ENCODE measurements around the gene DDB1.

DDB1 gene

DNA sequence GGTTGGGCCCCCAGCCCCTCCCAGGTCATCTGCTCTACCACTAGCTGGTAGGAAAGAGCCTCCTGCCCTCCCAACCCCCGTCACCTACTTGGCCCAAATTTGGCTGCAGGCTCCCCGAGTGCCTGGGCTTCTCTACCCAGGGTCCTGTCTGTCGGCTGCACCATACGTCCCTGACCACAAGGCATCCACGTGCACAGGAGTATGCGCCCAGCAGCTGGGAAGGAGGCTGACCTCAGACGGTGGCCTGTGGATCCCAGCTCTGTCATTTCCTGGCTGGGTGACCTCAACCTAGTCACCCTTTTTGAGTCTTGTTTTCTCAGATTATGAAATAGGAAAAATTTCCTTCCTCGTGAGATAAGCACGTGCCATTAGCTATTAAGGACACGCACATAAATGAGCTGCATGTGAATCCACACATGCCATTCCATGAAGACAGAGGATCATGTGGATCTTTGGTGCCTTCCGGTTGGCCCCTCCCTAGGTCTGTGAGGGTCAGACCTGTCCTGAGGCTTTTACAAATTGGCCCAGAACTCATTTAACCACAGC, 15.1 kb upstream of the DDB1 start:
- FAIRE-seq (no peak), DNase-seq (ENCODE audit: insufficient read length, low spot score) (no peak)

GRCh38 chr11:61345954-61346843, 13.3 kb upstream of the DDB1 start:
- TF ChIP-seq TAF1 (IDR thresholded peaks at IDR 0.05; ENCODE audit: low read depth, low read length) = no peak
- no peak for TF ChIP-seq POLR2AphosphoS5 (IDR thresholded peaks at IDR 0.05; ENCODE audit: low read depth, low read length)
- TF ChIP-seq POU2F2 (IDR thresholded peaks at IDR 0.05; ENCODE audit: low read depth, low read length) = no peak
- no peak for TF ChIP-seq SPI1 (IDR thresholded peaks at IDR 0.05; ENCODE audit: low read depth, low read length)
- TF ChIP-seq POLR2A (IDR thresholded peaks at IDR 0.05; ENCODE audit: low read depth, low read length) = no peak
- TF ChIP-seq PAX5 (IDR thresholded peaks at IDR 0.05; ENCODE audit: insufficient read depth, low read length, severe bottlenecking) = no peak
- DNase-seq (ENCODE audit: insufficient read length, low spot score) = no peak
- no peak for FAIRE-seq

More for the DNA sequence above, 15.1 kb upstream of the DDB1 start:
- TF ChIP-seq TAF1 (IDR thresholded peaks at IDR 0.05; ENCODE audit: low read depth, low read length) = no peak
- TF ChIP-seq PAX5 (IDR thresholded peaks at IDR 0.05; ENCODE audit: insufficient read depth, low read length, severe bottlenecking) = no peak
- no peak for TF ChIP-seq POU2F2 (IDR thresholded peaks at IDR 0.05; ENCODE audit: low read depth, low read length)
- TF ChIP-seq POLR2A (IDR thresholded peaks at IDR 0.05; ENCODE audit: low read depth, low read length) = no peak

- no peak for FAIRE-seq
- no peak for TF ChIP-seq PAX5 (IDR thresholded peaks at IDR 0.05; ENCODE audit: insufficient read depth, low read length, severe bottlenecking)
- TF ChIP-seq POU2F2 (IDR thresholded peaks at IDR 0.05; ENCODE audit: low read depth, low read length) = no peak
- no peak for TF ChIP-seq TAF1 (IDR thresholded peaks at IDR 0.05; ENCODE audit: low read depth, low read length)
- no peak for TF ChIP-seq POLR2AphosphoS5 (IDR thresholded peaks at IDR 0.05; ENCODE audit: low read depth, low read length)
- TF ChIP-seq SPI1 (IDR thresholded peaks at IDR 0.05; ENCODE audit: low read depth, low read length) = no peak
- TF ChIP-seq POLR2A (IDR thresholded peaks at IDR 0.05; ENCODE audit: low read depth, low read length) = no peak
- no peak for DNase-seq (ENCODE audit: insufficient read length, low spot score)
Measured at GRCh38 chr11:61345170-61345610, 12.3 kb upstream of the DDB1 start.

- FAIRE-seq (no peak), DNase-seq (ENCODE audit: insufficient read length, low spot score) (no peak)
- no peak for TF ChIP-seq SPI1 (IDR thresholded peaks at IDR 0.05; ENCODE audit: low read depth, low read length)
- TF ChIP-seq TAF1 (IDR thresholded peaks at IDR 0.05; ENCODE audit: low read depth, low read length) = no peak
- no peak for TF ChIP-seq POU2F2 (IDR thresholded peaks at IDR 0.05; ENCODE audit: low read depth, low read length)
- TF ChIP-seq POLR2AphosphoS5 (IDR thresholded peaks at IDR 0.05; ENCODE audit: low read depth, low read length) = no peak
Measured at GRCh38 chr11:61343792-61344745, 11.2 kb upstream of the DDB1 start.

DNA sequence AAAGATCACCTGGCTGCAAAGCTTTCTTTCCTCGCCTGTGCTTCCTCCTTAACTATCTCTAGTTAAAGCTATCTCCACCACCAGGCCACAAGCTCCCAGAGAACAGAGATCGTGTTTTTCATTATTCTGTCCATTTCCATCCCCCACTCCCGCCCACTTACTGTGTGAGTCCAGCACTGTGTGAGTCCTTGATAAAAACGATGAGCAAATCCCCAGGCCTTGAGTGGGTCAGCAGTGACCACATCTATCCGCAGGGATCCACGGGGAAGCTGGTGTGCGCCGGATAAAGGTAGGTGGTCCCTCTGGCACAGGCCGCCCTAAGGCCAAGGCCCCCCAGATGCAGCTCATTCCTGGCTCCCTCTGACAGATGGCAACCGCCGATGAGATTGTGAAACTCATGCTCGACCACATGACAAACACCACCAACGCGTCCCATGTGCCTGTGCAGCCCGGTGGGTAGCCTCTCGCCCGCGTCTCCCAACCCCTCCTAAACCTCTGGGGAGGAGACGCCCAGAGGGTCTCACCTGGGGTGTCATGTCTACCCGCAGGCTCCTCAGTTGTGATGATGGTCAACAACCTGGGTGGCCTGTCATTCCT, 9.4 kb upstream of the DDB1 start:
- no peak for FAIRE-seq
- DNase-seq (ENCODE audit: insufficient read length, low spot score) = no peak
- no peak for TF ChIP-seq TAF1 (IDR thresholded peaks at IDR 0.05; ENCODE audit: low read depth, low read length)
- TF ChIP-seq POLR2AphosphoS5 (IDR thresholded peaks at IDR 0.05; ENCODE audit: low read depth, low read length) = no peak
- no peak for TF ChIP-seq SPI1 (IDR thresholded peaks at IDR 0.05; ENCODE audit: low read depth, low read length)
- no peak for TF ChIP-seq POLR2A (IDR thresholded peaks at IDR 0.05; ENCODE audit: low read depth, low read length)
- no peak for TF ChIP-seq POU2F2 (IDR thresholded peaks at IDR 0.05; ENCODE audit: low read depth, low read length)
- no peak for TF ChIP-seq PAX5 (IDR thresholded peaks at IDR 0.05; ENCODE audit: insufficient read depth, low read length, severe bottlenecking)

DNA sequence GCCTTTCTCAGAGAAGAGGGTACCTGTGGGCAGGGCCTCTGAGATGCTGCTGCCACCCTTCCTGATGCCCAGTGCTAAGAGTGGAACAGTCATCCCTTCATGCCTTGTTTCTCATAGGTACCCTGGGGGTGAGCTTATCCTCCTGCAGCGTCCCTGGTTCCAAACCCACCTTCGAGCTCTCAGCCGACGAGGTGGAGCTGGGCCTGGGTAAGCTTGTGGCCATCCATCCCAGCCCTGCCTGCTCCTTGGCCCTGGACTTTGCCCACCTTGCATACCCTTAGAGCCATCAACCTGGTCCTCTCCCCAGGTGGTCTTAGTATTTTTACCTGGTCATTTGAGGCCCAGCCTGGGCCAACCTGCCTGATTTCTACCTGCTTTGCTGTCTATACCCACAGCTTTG, 8.8 kb upstream of the DDB1 start:
- no peak for FAIRE-seq
- TF ChIP-seq TAF1 (IDR thresholded peaks at IDR 0.05; ENCODE audit: low read depth, low read length) (no peak), POLR2A (IDR thresholded peaks at IDR 0.05; ENCODE audit: low read depth, low read length) (no peak), SPI1 (IDR thresholded peaks at IDR 0.05; ENCODE audit: low read depth, low read length) (no peak), POU2F2 (IDR thresholded peaks at IDR 0.05; ENCODE audit: low read depth, low read length) (no peak)
- DNase-seq (ENCODE audit: insufficient read length, low spot score) = no peak

- TF ChIP-seq POU2F2 (IDR thresholded peaks at IDR 0.05; ENCODE audit: low read depth, low read length) (no peak), PAX5 (IDR thresholded peaks at IDR 0.05; ENCODE audit: insufficient read depth, low read length, severe bottlenecking) (no peak), SPI1 (IDR thresholded peaks at IDR 0.05; ENCODE audit: low read depth, low read length) (no peak), TAF1 (IDR thresholded peaks at IDR 0.05; ENCODE audit: low read depth, low read length) (no peak), POLR2A (IDR thresholded peaks at IDR 0.05; ENCODE audit: low read depth, low read length) (no peak), POLR2AphosphoS5 (IDR thresholded peaks at IDR 0.05; ENCODE audit: low read depth, low read length) (no peak)
- DNase-seq (ENCODE audit: insufficient read length, low spot score) = no peak
- FAIRE-seq = no peak
Measured at GRCh38 chr11:61340979-61341378, 8.1 kb upstream of the DDB1 start.

- FAIRE-seq (no peak), DNase-seq (ENCODE audit: insufficient read length, low spot score) (no peak)
- TF ChIP-seq POLR2A (IDR thresholded peaks at IDR 0.05; ENCODE audit: low read depth, low read length) = no peak
- TF ChIP-seq TAF1 (IDR thresholded peaks at IDR 0.05; ENCODE audit: low read depth, low read length) = no peak
- TF ChIP-seq POLR2AphosphoS5 (IDR thresholded peaks at IDR 0.05; ENCODE audit: low read depth, low read length) = no peak
- TF ChIP-seq PAX5 (IDR thresholded peaks at IDR 0.05; ENCODE audit: insufficient read depth, low read length, severe bottlenecking) = no peak
- TF ChIP-seq POU2F2 (IDR thresholded peaks at IDR 0.05; ENCODE audit: low read depth, low read length) = no peak
- TF ChIP-seq SPI1 (IDR thresholded peaks at IDR 0.05; ENCODE audit: low read depth, low read length) = no peak
Measured at GRCh38 chr11:61339490-61339878, 6.6 kb upstream of the DDB1 start.
